HG02852 (cell line): ENCODE measurements around the gene CDK5.
A peak's percentile ranks its signal among the peaks of the same experiment; 100 is the strongest.

Source experiments
- ATAC-seq: cut with Tn5 transposase; IDR thresholded peaks from one replicate; pipeline ENCODE4 v1.9.1; 2021; ENCODE audit warnings: mild to moderate bottlenecking, moderate library complexity; ENCODE audit not compliant: unreplicated experiment

CDK5 gene

GRCh38 chr7:151087245-151088018, 29.7 kb upstream of the CDK5 start:
- ATAC-seq = no peak

GRCh38 chr7:151086802-151087244, 29.1 kb upstream of the CDK5 start:
- ATAC-seq = no peak

- ATAC-seq = peak; percentile 43
Measured at GRCh38 chr7:151085691-151086620, 28.3 kb upstream of the CDK5 start, which contains the start of gene AGAP3. TSS of gene AGAP3 (plus strand) at chr7:151086475. CDS start at chr7:151086742, 267 bp downstream.

- no peak for ATAC-seq
Measured at GRCh38 chr7:151085329-151085690, 27.6 kb upstream of the CDK5 start.

GRCh38 chr7:151083824-151084160, 26.1 kb upstream of the CDK5 start:
- no peak for ATAC-seq

- ATAC-seq = peak; percentile 51
Measured at GRCh38 chr7:151083071-151083823, 25.6 kb upstream of the CDK5 start, which contains the start of gene TMUB1. TSS of gene TMUB1 (minus strand) at chr7:151083493. CDS start at chr7:151082563, 930 bp downstream.

- ATAC-seq = no peak
Measured at GRCh38 chr7:151082141-151083070, 24.7 kb upstream of the CDK5 start.

GRCh38 chr7:151081170-151082101, 23.7 kb upstream of the CDK5 start:
- no peak for ATAC-seq

- peak; percentile 72 for ATAC-seq
Measured at GRCh38 chr7:151080522-151081169, 22.9 kb upstream of the CDK5 start, which contains the start of gene FASTK. TSS of gene FASTK (minus strand) at chr7:151080809. CDS start at chr7:151080766, 43 bp downstream.

- ATAC-seq = peak; percentile 3
Measured at GRCh38 chr7:151080067-151080521, 22.4 kb upstream of the CDK5 start.

- no peak for ATAC-seq
Measured at GRCh38 chr7:151079199-151079910, 21.7 kb upstream of the CDK5 start.

- ATAC-seq = no peak
Measured at GRCh38 chr7:151078233-151079040, 20.7 kb upstream of the CDK5 start.

- ATAC-seq = no peak
Measured at GRCh38 chr7:151077705-151078232, 20.1 kb upstream of the CDK5 start.

GRCh38 chr7:151076863-151077704, 19.4 kb upstream of the CDK5 start:
- ATAC-seq = no peak

- ATAC-seq = no peak
Measured at GRCh38 chr7:151075978-151076426, 18.3 kb upstream of the CDK5 start.

GRCh38 chr7:151075662-151075971, 17.9 kb upstream of the CDK5 start:
- ATAC-seq = no peak
